A673 (cell line): ENCODE measurements around the gene SMCHD1.

Experiments
- CTCF ChIP-seq: fragments of 300-800, 200-600 bp; sonication (generic); conservative IDR thresholded peaks from 2 replicates; pipeline ENCODE4 v1.5.1; 2017; ENCODE audit warnings: low read depth, mild to moderate bottlenecking, antibody characterized with exemption, low read length, moderate library complexity, mixed read lengths
- EZH2 ChIP-seq: fragments of 200-600 bp; sonication (generic); IDR thresholded peaks from 2 replicates; pipeline ENCODE4 v1.6.1; 2017; ENCODE audit warnings: borderline replicate concordance, low read depth, mild to moderate bottlenecking, mixed read lengths, antibody characterized with exemption, low read length; ENCODE audit not compliant: poor library complexity, severe bottlenecking

DNA sequence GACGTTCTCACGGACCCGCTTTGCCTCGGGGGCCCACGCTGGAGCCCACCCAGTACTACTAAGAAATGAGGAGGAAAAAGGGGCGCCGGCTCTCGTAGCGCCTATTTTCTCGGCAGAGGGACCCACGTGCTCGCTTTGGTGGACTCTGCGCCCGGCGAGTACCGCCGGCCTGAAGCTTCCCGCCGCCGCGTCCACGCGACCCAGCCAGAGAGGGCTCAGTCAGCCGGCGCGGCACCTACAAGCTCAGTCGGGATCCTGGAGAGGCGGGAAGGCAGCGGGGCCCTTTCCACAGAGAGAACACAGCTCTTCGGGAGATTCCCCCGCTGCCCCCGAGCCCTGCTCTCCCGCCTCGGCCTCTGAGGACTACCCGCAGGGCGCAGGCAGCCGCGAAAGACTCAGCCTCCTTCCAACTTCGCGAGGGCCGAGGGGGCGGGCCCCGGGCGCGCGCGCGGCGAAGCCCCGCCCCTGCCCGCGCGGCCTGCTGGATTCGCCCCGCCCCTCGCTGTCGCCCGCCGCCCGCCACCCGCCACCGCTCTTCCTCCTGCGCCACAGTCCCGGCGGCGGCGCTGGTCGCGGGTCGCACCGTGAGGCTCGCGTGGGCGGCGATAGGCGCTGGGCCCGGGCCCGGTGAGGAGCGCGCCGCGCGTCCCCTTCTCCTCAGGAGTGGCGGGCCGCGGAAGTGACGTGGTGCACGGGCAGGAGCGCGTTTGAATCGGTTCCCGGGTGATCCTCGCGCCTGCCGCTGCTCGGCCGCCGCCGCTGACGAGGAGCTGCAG lies at the start of gene SMCHD1:
- no peak for TF ChIP-seq CTCF
- no peak for TF ChIP-seq EZH2
